Breast epithelium (tissue), 3 donors: ENCODE data around the gene SEPTIN1.

Experiments used
- POLR2A ChIP-seq: fragments of 450-650 bp; IDR thresholded peaks from one replicate; pipeline ENCODE4 v1.6.1; 2016; ENCODE audit warnings: antibody characterized with exemption, mild to moderate bottlenecking, moderate library complexity
- TF ChIP-seq, protein P1 (sequence below), 3 donors: fragments of 450-650 bp; IDR thresholded peaks; one replicate each; pipeline ENCODE4 v1.5.1; 2016 to 2017; ENCODE audit warnings: antibody characterized with exemption in 3 of 3, mild to moderate bottlenecking in 3 of 3, moderate library complexity in 3 of 3

DNA sequence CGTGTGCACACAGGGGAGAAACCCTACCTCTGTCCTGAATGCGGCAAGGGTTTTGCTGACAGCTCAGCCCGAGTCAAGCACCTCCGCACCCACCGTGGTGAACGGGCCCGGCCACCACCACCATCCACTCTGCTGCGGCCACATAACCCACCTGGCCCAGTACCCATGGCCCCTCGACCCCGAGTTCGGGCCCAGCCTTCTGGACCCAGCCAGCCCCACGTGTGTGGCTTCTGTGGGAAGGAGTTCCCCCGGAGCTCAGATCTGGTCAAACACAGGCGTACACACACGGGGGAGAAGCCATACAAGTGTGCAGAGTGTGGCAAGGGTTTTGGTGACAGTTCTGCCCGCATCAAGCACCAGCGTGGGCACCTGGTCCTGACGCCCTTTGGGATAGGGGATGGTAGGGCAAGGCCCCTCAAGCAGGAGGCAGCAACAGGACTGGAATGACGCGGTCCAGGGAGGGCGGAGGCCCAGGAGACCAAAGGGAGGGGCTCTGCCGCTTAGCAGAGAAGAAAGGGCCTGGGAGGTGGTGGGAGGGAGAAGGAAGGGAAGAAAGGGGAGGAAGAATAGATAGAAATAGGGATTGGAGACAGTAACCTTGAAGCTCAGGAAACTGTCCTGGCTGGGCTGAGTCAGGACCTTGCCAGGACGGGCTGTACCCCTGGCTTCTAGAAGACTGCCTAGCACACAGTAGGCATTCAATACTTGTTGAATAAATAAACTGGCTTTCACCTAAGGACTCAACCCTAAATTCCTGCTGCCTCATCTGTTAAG is 16.5 kb upstream of the SEPTIN1 start:
- TF ChIP-seq, protein P1, sequence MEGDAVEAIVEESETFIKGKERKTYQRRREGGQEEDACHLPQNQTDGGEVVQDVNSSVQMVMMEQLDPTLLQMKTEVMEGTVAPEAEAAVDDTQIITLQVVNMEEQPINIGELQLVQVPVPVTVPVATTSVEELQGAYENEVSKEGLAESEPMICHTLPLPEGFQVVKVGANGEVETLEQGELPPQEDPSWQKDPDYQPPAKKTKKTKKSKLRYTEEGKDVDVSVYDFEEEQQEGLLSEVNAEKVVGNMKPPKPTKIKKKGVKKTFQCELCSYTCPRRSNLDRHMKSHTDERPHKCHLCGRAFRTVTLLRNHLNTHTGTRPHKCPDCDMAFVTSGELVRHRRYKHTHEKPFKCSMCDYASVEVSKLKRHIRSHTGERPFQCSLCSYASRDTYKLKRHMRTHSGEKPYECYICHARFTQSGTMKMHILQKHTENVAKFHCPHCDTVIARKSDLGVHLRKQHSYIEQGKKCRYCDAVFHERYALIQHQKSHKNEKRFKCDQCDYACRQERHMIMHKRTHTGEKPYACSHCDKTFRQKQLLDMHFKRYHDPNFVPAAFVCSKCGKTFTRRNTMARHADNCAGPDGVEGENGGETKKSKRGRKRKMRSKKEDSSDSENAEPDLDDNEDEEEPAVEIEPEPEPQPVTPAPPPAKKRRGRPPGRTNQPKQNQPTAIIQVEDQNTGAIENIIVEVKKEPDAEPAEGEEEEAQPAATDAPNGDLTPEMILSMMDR (IDR thresholded peaks at IDR 0.05), result no peak
- TF ChIP-seq POLR2A, result no peak
